ENCODE data around the gene GC. TPM values are rescaled to one million over a fixed set of nuclear protein-coding genes. Genes with fewer than 3 reads are reported as not detected.

The GC gene
- total and polyA plus RNA-seq, 2 of the 8 experiments (the other 6 are each of a cell fraction or from before 2014, with no cell fraction given): 0.09 to 0.34 TPM

GRCh38 chr4:71827826-71828225, 43.9 kb upstream of the GC start (continued):
- no peak for TF ChIP-seq CHD7 (IDR thresholded peaks at IDR 0.05; ENCODE audit: insufficient replicate concordance, low read length)
- TF ChIP-seq RFX5 (IDR thresholded peaks at IDR 0.05; ENCODE audit: borderline replicate concordance, low read depth, low read length): no peak
- no peak for TF ChIP-seq EZH2 (IDR thresholded peaks at IDR 0.05; ENCODE audit: low read depth, low read length, severe bottlenecking)
- 0 out of 4 replicates have a peak, but pooled peaks of 1 of the 2 experiments have one; percentile 11 for TF ChIP-seq RAD21 (IDR thresholded peaks at IDR 0.05 in 1 of 2, conservative IDR thresholded peaks at IDR 0.05 in 1 of 2; ENCODE audit: low read depth in 2 of 2, low read length in 2 of 2)
- TF ChIP-seq JUN (IDR thresholded peaks at IDR 0.05; ENCODE audit: low read depth, low read length): no peak
- 0 out of 4 replicates have a peak, but pooled peaks of 1 of the 2 experiments have one; percentile 31 for TF ChIP-seq HDAC2 (IDR thresholded peaks at IDR 0.05; ENCODE audit: borderline replicate concordance in 1 of 2, low read depth in 2 of 2, low read length in 2 of 2)
- TF ChIP-seq NANOG (IDR thresholded peaks at IDR 0.05; ENCODE audit: insufficient read depth, low read depth, low read length, poor library complexity, severe bottlenecking): peak; percentile 70
- peak; percentile 55; the same call in 1 of the 2 replicates for TF ChIP-seq SP1 (IDR thresholded peaks at IDR 0.05; ENCODE audit: low read depth, low read length)
- peak in 1 of 2 experiments; percentile 18; a peak in 1 of 3 replicates for TF ChIP-seq EP300 (IDR thresholded peaks at IDR 0.05; ENCODE audit: borderline replicate concordance in 1 of 2, low read depth in 2 of 2, low read length in 2 of 2)
- TF ChIP-seq TEAD4 (IDR thresholded peaks at IDR 0.05; ENCODE audit: low read depth, low read length): 0 out of 2 replicates have a peak, but pooled peaks have one; percentile 32

All from H1 (cell line).